Measurements from ENCODE around the gene TNFRSF14.
A peak's percentile ranks its signal among the peaks of the same experiment; 100 is the strongest.
"Not testable (repeated sequence)": the region's sequence is repeated elsewhere in the genome, so short reads cannot be mapped to it uniquely, and the experiment has no call there.

Gene TNFRSF14

DNA sequence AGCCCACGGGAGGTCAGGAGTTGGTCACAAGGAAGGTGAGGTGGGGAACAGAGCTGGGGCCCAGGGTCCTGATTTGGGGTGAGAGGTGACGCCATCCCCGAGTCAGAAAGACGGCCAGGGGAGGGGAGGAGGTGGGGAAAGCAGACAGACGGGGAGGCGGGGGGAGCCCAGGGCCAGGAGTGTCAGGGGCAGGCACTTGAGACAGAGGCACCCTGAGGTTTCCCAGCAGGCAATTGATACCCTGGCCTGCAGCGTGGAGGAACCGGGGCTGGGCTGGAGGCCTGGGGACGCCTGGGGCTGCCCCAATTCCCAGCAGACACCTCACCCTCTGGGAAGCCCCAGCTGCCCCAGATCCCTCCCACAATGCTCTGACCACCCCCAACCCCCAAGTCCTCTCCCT, 3.1 kb upstream of the TNFRSF14 start:
- not testable (repeated sequence) for DNase-seq (ENCODE audit: low read depth in 2 of 2)

DNA sequence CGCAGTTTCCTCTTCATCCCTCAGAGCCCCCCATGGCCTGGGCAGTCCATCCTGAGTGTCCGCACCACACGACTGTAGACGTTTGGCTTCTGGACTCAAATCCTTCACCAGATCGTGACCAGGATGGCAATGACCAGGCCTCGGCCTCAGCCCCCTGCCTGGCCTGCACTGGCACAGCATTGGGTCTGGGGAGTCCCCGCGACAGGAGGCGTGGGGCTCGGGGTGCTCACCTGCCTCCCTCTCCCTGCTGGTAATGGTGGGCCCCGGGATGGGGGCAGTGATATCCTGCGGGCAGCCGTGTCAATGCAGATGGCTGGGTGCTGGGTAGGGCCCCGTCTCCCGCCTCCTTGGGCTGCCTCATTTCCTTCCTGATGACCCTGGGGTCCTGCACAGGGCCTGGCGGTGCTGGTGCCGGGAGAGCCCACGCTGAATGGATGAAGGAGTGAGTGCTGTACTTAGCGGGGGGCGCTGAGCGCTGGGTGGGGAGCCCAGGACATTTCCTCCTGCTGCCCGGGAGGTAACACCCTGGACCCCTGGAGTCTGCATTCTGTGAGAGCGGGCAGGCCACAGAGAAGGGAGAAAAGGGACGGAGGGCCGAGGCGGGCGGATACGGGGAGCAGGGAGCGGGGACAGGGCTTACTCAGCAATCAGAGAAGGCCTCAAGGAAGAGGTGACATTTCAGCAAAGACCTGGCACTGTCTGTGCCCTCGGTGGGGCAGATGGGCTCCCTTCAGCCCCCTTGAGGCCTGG, 2.1 kb upstream of the TNFRSF14 start:
- DNase-seq (ENCODE audit: low read depth in 2 of 2), result no peak

GRCh38 chr1:2554621-2555387, 1.4 kb upstream of the TNFRSF14 start:
- peak; percentile 28 to 40 for DNase-seq (ENCODE audit: low read depth in 2 of 2)

- DNase-seq (ENCODE audit: low read depth in 2 of 2), result peak; percentile 63 to 66
These were observed 416 bp upstream of the TNFRSF14 start for GRCh38 chr1:2555634-2556276.

DNA sequence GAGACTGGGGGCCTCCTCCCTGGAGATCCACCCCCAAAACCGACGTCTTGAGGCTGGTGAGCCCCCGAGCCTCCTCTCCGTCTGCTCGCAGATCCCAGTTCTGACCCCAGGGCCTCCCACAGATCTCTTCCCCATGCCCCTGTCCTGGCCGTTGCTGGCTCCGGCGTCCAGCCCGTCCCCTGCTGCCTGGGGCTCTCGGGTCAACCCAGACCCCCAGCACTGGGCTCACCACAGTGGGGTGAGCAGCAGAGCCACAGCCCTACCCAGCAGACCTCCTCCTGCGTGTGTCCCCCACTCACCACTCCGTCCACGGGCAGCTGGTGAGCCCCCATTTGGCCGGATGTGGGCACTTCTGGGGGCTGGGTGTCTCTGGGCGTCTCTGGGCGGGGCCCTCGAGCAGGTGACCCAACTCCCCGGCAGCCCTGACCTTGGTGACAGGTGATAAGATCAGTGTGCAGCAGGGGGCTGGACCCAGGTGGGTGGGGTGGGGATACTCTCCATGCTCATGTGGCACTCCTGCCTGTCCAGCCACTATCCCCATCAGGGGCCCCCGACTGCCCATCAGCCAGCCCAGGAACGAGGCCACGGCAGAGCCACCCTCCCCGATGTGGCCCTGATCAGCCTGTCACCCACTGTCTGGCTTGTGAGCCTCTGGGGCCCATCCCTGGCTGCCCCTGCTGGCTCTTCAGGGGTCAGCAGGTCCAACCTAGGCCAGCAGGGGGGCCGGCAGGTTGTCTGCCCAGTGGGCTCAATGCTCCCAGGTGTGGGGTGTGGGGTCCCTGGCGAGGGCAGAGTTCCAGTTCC, 709 bp downstream of the TNFRSF14 start:
- DNase-seq (ENCODE audit: low read depth in 2 of 2), result no peak

DNA sequence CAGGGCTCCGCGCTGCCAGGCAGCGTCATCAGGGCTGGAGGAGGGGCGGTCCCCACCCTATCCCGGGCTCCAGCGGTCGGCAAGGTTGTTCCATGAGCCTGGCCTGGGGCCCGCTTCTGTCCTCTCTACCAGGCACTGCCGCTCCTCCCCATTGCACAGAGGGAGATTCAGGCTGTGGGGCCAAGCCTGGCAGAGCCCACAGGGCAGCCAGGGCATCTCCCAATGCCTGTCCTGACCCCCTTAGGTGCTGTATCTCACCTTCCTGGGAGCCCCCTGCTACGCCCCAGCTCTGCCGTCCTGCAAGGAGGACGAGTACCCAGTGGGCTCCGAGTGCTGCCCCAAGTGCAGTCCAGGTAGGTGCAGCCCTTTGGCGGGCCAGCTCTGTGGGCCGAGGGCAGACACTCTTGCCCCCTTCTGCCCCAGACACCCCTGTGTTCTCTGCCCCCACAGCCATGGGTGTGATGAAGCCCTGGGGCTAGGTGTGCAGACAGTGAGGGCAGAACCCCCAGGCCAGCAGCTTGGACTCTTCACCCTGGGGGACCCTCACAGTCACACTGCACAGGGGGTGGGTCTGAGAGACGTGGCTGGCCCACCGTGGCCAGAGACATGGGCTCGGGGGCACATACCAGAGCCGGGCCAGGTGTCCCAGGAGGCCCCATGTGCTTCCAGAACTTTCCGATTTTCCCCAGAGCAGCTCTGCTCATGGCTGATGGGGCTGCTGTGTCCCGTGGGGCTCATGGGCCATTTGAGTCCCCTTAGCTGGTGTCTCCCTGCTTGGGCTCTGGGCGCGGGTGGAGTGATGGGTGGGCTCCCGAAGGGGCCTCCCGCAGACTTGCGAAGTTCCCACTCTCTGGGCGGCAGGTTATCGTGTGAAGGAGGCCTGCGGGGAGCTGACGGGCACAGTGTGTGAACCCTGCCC, 1.6 kb downstream of the TNFRSF14 start:
- DNase-seq (ENCODE audit: low read depth in 2 of 2), result no peak

DNA sequence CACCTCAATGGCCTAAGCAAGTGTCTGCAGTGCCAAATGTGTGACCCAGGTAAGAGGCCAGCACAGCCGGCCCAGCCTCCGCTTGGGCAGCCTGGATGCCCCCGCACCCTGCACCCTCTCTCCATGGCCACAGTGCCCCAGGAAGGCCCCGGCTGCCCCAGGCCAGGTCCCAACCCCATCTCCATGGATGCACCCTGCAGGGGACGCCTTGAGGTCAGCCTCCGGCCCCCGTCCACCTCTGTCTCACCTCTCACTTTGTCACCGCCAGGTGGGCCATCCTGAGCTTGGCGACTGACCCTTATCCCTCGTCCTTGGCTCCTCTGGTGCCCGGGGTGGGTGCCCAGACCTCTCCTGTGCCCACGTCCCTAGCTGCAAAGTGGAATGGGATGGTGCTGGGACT, 2.2 kb downstream of the TNFRSF14 start:
- no peak for DNase-seq (ENCODE audit: low read depth in 2 of 2)

GRCh38 chr1:2558861-2559260, 2.7 kb downstream of the TNFRSF14 start:
- no peak for DNase-seq (ENCODE audit: low read depth in 2 of 2)

- no peak for DNase-seq (ENCODE audit: low read depth in 2 of 2)
These were observed 3.5 kb downstream of the TNFRSF14 start for GRCh38 chr1:2559509-2560298.

- DNase-seq (ENCODE audit: low read depth in 2 of 2), result no peak
These were observed 4.3 kb downstream of the TNFRSF14 start for GRCh38 chr1:2560299-2561073.

DNA sequence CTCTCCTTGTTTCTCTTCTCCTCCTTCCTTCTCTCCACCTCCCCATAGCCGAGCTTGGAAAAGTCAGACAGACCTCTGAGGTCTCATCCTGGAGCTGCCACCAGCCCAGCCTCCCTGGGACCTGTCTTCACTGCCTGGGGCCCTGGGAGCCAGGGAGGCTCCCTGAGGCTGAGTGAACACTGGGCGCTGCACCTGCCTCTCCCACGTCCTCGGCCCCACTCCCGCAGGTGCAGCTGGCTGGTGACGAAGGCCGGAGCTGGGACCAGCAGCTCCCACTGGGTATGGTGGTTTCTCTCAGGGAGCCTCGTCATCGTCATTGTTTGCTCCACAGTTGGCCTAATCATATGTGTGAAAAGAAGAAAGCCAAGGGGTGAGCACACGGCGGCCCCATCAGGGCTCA, 5.3 kb downstream of the TNFRSF14 start:
- DNase-seq (ENCODE audit: low read depth in 2 of 2), result no peak

- DNase-seq (ENCODE audit: low read depth in 2 of 2), result no peak
These were observed 6.0 kb downstream of the TNFRSF14 start for GRCh38 chr1:2561898-2562895.

DNA sequence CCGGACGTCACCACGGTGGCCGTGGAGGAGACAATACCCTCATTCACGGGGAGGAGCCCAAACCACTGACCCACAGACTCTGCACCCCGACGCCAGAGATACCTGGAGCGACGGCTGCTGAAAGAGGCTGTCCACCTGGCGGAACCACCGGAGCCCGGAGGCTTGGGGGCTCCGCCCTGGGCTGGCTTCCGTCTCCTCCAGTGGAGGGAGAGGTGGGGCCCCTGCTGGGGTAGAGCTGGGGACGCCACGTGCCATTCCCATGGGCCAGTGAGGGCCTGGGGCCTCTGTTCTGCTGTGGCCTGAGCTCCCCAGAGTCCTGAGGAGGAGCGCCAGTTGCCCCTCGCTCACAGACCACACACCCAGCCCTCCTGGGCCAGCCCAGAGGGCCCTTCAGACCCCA, 7.0 kb downstream of the TNFRSF14 start:
- no peak for DNase-seq (ENCODE audit: low read depth in 2 of 2)

DNA sequence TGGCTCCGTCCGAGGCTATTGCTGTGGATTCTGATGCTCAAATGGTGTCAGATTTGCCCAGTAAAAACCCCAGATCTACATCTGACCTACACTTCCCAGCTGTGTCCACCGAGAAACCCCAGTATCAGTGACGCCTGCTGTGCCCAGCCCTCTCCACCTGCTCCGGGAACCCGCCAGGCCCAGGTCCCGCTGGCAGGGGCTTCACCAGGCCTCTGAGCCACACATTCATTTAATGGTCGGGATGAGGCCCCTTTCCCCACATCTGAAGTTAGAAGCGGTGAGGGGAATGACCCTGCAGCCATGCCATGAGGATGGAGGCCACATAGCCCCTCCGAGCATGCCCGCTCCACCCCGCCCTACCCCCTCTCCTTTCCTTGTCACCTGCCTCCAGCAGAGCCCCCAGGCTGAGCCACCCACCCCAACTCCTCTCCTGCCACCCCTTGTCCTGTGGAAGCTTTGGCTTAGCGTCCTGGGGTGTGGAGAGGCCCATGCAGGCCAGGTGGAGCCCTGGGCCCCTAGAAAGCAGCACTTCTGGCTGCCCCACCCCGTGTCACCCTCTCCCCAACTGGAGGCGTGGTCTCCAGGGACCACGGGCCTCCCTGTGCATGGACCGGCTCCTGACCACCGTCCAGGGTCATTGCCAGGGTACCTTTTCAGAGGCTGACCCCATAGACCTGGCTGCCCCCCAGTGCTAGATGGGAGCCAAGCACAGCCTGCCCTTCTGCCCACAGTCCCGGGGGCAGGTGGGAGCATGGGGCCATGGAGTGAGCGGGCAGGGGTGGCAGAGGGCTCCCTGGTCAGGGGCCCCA, 8.0 kb downstream of the TNFRSF14 start:
- no peak for DNase-seq (ENCODE audit: low read depth in 2 of 2)

DNA sequence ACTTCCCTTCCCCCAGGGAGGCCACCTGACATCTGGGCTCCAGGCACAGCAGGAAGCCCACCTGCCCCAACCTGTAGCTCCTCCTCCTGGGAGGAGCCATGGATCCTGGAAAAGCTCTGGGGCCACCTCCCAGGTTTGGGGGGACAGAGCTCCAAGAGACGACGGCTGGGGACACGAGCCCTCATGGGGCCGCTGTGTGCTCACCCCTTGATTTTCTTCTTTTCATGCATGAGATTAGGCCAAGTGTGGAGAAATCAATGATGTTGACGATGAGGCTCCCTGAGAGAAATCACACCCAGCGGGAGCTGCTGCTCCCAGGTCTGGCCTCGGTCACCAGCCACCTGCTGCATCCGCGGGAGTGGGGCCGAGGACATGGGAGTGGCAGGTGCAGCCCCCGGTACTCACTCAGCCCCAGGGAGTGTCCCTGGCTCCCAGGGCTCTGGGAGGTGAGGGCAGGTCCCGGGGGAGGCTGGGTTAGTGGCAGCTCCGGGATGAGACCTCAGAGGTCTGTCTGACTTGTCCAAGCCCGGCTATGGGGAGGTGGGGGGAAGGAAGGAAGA, 8.7 kb downstream of the TNFRSF14 start:
- DNase-seq (ENCODE audit: low read depth in 2 of 2), result no peak

- no peak for DNase-seq (ENCODE audit: low read depth in 2 of 2)
These were observed 10.2 kb downstream of the TNFRSF14 start for GRCh38 chr1:2566101-2567045.
